Esophagus muscularis mucosa (tissue), 4 donors: ENCODE results near the gene TAF6.

Source experiments
- EP300 ChIP-seq: sonication (generic); formaldehyde crosslinking; IDR thresholded peaks from one replicate; pipeline ENCODE4 v1.6.1; 2017; ENCODE audit warnings: antibody characterized with exemption
- POLR2A ChIP-seq: fragments of 450-650 bp; IDR thresholded peaks from one replicate; pipeline ENCODE4 v1.6.1; 2017; ENCODE audit warnings: antibody characterized with exemption, moderate library complexity, mild to moderate bottlenecking, low read depth
- POLR2AphosphoS5 ChIP-seq, 2 donors: sonication (generic); formaldehyde crosslinking; IDR thresholded peaks; one replicate each; pipeline ENCODE4 v1.6.1; 2017; ENCODE audit warnings: antibody characterized with exemption in 2 of 2
- TF ChIP-seq, protein P1 (sequence below), 3 experiments: fragments of 200-600 bp in 2 of 3; fragments of 450-650 bp in 1 of 3; sonication (generic) in 2 of 3; IDR thresholded peaks; one replicate each; pipeline ENCODE4 v1.5.1; 2017 to 2019; ENCODE audit warnings: antibody characterized with exemption in 3 of 3, mild to moderate bottlenecking in 2 of 3, moderate library complexity in 1 of 3

DNA sequence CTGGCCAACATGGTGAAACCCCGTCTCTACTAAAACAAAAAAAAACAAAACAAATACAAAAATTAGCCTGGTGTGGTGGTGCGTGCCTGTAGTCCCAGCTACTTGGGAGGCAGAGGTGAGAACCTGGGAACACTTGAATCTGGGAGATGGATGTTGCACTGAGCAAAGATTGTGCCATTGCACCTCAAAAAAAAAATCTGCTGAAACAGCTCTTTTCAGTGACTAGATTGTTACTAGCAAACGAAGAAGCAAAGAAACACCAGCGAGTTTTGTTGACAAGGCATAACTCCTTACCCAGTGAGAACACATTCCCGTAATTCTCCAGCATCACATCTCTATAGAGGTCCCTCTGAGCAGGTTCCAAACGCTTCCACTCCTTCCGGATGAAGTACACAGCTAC, 44.3 kb downstream of the TAF6 start:
- no peak for TF ChIP-seq EP300
- TF ChIP-seq, protein P1, sequence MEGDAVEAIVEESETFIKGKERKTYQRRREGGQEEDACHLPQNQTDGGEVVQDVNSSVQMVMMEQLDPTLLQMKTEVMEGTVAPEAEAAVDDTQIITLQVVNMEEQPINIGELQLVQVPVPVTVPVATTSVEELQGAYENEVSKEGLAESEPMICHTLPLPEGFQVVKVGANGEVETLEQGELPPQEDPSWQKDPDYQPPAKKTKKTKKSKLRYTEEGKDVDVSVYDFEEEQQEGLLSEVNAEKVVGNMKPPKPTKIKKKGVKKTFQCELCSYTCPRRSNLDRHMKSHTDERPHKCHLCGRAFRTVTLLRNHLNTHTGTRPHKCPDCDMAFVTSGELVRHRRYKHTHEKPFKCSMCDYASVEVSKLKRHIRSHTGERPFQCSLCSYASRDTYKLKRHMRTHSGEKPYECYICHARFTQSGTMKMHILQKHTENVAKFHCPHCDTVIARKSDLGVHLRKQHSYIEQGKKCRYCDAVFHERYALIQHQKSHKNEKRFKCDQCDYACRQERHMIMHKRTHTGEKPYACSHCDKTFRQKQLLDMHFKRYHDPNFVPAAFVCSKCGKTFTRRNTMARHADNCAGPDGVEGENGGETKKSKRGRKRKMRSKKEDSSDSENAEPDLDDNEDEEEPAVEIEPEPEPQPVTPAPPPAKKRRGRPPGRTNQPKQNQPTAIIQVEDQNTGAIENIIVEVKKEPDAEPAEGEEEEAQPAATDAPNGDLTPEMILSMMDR (IDR thresholded peaks at IDR 0.05) = no peak
- no peak for TF ChIP-seq POLR2AphosphoS5 (IDR thresholded peaks at IDR 0.05)
- no peak for TF ChIP-seq POLR2A
